Loucy (cell line): Measurements from ENCODE around the gene DMBX1.

ENCODE experiments used
- H2AFZ ChIP-seq: fragments of 200-600 bp; sonication (generic); 2 replicates; pipeline ENCODE4 v1.6.0; 2016; ENCODE audit warnings: antibody characterized with exemption, mild to moderate bottlenecking, low read length, moderate library complexity
- H3F3A ChIP-seq: fragments of 200-600 bp; 2 replicates; pipeline ENCODE4 v1.6.0; 2016; ENCODE audit warnings: antibody characterized with exemption, low read depth, mild to moderate bottlenecking
- H3K27me3 ChIP-seq: fragments of 200-600 bp; sonication (generic); 2 replicates; pipeline ENCODE4 v1.6.1; 2014; ENCODE audit warnings: low read length, mild to moderate bottlenecking; ENCODE audit not compliant: insufficient read depth, poor library complexity, severe bottlenecking
- H3K36me3 ChIP-seq: fragments of 200-600 bp; sonication (generic); 2 replicates; pipeline ENCODE4 v1.6.1; 2016; ENCODE audit warnings: low read length; ENCODE audit not compliant: insufficient read depth
- H3K4me1 ChIP-seq: fragments of 200-600 bp; sonication (generic); 2 replicates; pipeline ENCODE4 v1.5.1; 2014; ENCODE audit warnings: low read length, mild to moderate bottlenecking; ENCODE audit not compliant: insufficient read depth, poor library complexity, severe bottlenecking
- H3K4me2 ChIP-seq: fragments of 200-600 bp; sonication (generic); 2 replicates; pipeline ENCODE4 v1.6.0; 2014; ENCODE audit warnings: antibody characterized with exemption, low read length, low read depth, mild to moderate bottlenecking; ENCODE audit not compliant: poor library complexity, severe bottlenecking
- H3K4me3 ChIP-seq: fragments of 200-600 bp; sonication (generic); 2 replicates; pipeline ENCODE4 v1.5.1; 2014; ENCODE audit warnings: low read length, mild to moderate bottlenecking, mixed read lengths; ENCODE audit not compliant: poor library complexity, severe bottlenecking
- H3K79me2 ChIP-seq: fragments of 200-600 bp; sonication (generic); 2 replicates; pipeline ENCODE4 v1.6.1; 2014; ENCODE audit warnings: low read length; ENCODE audit not compliant: insufficient read depth
- H3K9ac ChIP-seq: fragments of 200-600 bp; sonication (generic); 2 replicates; pipeline ENCODE4 v1.6.0; 2014; ENCODE audit warnings: mild to moderate bottlenecking, low read depth, low read length, moderate library complexity; ENCODE audit not compliant: poor library complexity, severe bottlenecking
- H3K9me2 ChIP-seq: fragments of 200-600 bp; sonication (generic); replicated peaks from 2 replicates; pipeline ENCODE4 v1.6.1; 2016; ENCODE audit warnings: low read depth, low read length, mixed read lengths
- H3K9me3 ChIP-seq: fragments of 200-600 bp; sonication (generic); 2 replicates; pipeline ENCODE4 v1.6.1; 2014; ENCODE audit warnings: mild to moderate bottlenecking, antibody characterized with exemption, low read length, low read depth; ENCODE audit not compliant: insufficient read depth
- H4K20me1 ChIP-seq: fragments of 200-600 bp; sonication (generic); 2 replicates; pipeline ENCODE4 v1.6.0; 2014; ENCODE audit warnings: antibody characterized with exemption, low read length, mild to moderate bottlenecking; ENCODE audit not compliant: insufficient read depth, poor library complexity, severe bottlenecking
- EZH2phosphoT487 ChIP-seq: fragments of 200-600 bp; IDR thresholded peaks from 2 replicates; pipeline ENCODE4 v1.6.1; 2018; ENCODE audit warnings: antibody characterized with exemption, mild to moderate bottlenecking, moderate library complexity, borderline replicate concordance
- TF ChIP-seq, protein P1 (sequence below): fragments of 200-600 bp; sonication (generic); conservative IDR thresholded peaks from 2 replicates; pipeline ENCODE4 v1.5.1; 2014; ENCODE audit warnings: mild to moderate bottlenecking, antibody characterized with exemption, low read length

DMBX1 gene

DNA sequence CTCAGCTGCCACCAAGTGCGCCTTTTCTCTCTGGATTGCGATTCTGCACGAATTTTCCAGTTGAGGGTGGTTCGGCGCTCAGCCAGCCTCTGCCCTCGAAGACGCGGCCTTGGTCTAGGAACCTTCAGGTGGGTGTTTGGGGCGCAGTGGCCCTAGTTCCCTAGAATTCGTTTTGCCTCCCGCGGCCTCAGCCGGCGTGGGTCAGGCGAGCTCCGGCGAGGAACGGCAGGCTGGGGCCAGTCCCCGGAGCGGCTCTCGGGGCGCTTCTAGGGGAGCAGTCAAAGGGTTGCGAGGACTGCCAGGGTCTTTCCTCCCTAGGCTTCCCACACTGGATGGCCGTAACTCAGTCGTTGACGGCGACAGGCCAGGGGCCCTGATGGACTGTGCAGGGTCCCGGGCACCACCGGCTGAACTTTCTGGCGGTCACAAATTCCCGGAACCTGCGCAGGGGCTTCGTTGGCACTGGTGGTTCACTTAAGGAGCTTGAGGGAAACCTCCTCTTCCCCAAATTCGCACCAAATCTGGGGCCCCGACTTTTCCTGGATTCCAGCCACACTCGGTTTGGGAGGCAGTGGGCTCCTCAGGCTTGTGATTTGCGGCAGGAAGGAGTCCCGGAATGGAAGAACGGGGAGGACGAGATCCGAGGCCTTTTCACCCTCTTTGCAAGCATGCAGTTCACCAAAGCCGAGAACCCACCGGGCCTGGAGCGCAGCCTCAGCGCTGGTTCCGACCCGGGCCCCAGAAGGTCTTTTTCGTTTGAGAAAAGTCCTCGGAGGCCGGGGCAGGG lies 1.2 kb downstream of the DMBX1 start:
- H3K4me1 ChIP-seq: no peaks in the 10 kb centered on the region
- no peaks in the 10 kb centered on the region for H3K79me2 ChIP-seq
- H3K36me3 ChIP-seq: no peaks in the 10 kb centered on the region
- TF ChIP-seq, protein P1, sequence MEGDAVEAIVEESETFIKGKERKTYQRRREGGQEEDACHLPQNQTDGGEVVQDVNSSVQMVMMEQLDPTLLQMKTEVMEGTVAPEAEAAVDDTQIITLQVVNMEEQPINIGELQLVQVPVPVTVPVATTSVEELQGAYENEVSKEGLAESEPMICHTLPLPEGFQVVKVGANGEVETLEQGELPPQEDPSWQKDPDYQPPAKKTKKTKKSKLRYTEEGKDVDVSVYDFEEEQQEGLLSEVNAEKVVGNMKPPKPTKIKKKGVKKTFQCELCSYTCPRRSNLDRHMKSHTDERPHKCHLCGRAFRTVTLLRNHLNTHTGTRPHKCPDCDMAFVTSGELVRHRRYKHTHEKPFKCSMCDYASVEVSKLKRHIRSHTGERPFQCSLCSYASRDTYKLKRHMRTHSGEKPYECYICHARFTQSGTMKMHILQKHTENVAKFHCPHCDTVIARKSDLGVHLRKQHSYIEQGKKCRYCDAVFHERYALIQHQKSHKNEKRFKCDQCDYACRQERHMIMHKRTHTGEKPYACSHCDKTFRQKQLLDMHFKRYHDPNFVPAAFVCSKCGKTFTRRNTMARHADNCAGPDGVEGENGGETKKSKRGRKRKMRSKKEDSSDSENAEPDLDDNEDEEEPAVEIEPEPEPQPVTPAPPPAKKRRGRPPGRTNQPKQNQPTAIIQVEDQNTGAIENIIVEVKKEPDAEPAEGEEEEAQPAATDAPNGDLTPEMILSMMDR: no peak
- no peak for TF ChIP-seq EZH2phosphoT487
- no peak overlapping the region for H2AFZ ChIP-seq
- no peaks in the 10 kb centered on the region for H3K9me3 ChIP-seq
- no peaks in the 10 kb centered on the region for H3F3A ChIP-seq
- H3K9me2 ChIP-seq: no peaks in the 10 kb centered on the region
- H3K27me3 ChIP-seq: no peaks in the 10 kb centered on the region
- no peak overlapping the region for H3K4me2 ChIP-seq
- H4K20me1 ChIP-seq: no peaks in the 10 kb centered on the region
- no peak overlapping the region for H3K4me3 ChIP-seq
- no peak overlapping the region for H3K9ac ChIP-seq

DNA sequence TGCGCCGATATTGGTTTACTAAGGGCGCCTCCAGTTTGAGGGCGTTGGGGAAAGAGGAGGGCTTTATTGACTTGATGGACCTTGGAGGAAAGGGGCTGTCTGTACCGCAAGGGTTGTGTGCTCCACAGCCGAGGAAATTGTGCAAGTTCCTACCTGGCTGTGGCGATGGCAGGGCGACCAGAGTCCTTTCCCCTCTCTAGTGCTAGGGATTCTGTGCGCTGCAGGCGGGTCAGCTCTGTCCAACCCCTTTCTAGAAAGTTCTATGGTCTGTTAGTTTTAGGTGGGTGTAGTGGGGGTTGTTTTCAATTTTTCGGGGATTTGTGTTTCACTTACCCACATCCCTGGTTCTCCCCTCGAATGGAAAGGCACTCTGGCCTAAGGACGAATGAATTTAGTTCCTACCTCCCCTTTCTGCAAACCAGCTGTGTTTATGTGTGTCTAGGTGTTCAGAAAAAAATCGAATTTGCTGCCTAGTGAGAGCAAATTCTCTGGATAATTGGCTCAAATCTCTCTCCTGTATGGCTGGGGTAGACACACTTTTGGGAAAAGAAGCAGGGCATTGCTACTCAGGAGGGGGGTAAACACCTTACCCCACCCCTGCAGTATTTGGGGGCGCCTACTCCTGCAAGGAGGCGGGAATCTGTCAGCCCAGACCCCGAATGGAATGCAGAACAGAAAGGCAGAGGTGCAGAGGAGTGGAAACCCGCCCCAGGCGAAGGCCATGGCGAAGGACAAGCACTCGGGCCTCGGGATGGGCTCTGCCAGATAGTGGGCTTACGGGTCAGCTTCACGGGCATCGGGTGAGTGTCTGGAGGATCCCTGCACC lies 2.0 kb downstream of the DMBX1 start:
- no peaks in the 10 kb centered on the region for H3K9me3 ChIP-seq
- H3K36me3 ChIP-seq: no peaks in the 10 kb centered on the region
- no peaks in the 10 kb centered on the region for H4K20me1 ChIP-seq
- no peak overlapping the region for H3K9ac ChIP-seq
- H3K4me1 ChIP-seq: no peaks in the 10 kb centered on the region
- H3K27me3 ChIP-seq: no peaks in the 10 kb centered on the region
- H3K79me2 ChIP-seq: no peaks in the 10 kb centered on the region
- no peaks in the 10 kb centered on the region for H3K9me2 ChIP-seq
- H3K4me2 ChIP-seq: no peak overlapping the region
- no peaks in the 10 kb centered on the region for H3F3A ChIP-seq
- no peak overlapping the region for H2AFZ ChIP-seq
- no peak overlapping the region for H3K4me3 ChIP-seq
- TF ChIP-seq, protein P1: no peak
- no peak for TF ChIP-seq EZH2phosphoT487

DNA sequence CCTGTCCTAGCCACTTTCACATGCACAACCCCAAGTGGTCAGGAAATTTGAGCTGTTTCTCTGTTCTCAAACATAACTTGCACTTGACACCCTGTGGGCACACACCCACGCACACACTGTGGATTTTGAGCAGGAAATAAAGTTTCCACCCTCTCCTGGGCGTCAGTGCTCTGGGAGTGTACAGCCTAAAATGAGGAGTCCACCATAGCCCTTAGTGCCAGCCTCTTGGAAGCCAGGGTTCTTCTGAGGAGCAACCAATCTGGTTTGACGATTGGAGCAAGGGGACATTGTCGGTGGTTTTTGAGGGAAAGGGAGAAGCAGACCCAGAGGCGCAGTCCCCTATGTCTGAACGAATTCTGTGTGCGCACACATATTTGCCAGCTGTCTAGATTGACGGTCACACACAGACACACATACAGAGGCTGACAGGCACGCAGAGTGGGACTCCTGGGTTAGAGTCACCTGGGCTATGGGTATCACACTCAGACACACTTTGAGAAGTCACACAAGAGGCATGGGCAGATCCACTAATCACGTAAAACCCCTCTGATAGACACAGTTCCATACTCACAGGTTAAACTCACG lies 2.7 kb downstream of the DMBX1 start:
- Histone ChIP-seq H3K9me2 (no peaks in the 10 kb centered on the region), H3K9me3 (no peaks in the 10 kb centered on the region), H3K27me3 (no peaks in the 10 kb centered on the region), H3K9ac (no peak overlapping the region), H3F3A (no peaks in the 10 kb centered on the region), H3K4me1 (no peaks in the 10 kb centered on the region), H4K20me1 (no peaks in the 10 kb centered on the region), H3K4me2 (no peak overlapping the region), H3K4me3 (no peak overlapping the region), H3K36me3 (no peaks in the 10 kb centered on the region), H2AFZ (no peak overlapping the region), H3K79me2 (no peaks in the 10 kb centered on the region)
- TF ChIP-seq, protein P1: no peak
- no peak for TF ChIP-seq EZH2phosphoT487
